Naive B cell (primary cell): Measurements from ENCODE around the gene HTRA3. TPM values are rescaled to one million over a fixed set of nuclear protein-coding genes. Genes with fewer than 3 reads are reported as not detected.

ENCODE experiments used
- ATAC-seq, 2 donors: fragments of 150-1000 bp; cut with Tn5 transposase; 2 replicates each; pipeline ENCODE4 v1.10.0; 2021; ENCODE audit warnings: low read depth in 2 of 2, mild to moderate bottlenecking in 2 of 2, moderate library complexity in 2 of 2
- DNase-seq: peaks from one replicate; pipeline ENCODE4 v3.0.0; 2022
- H3K27ac Mint-ChIP-seq, 6 donors: one replicate each; pipeline ENCODE4 v1.8.0; 2020 to 2022; ENCODE audit warnings: mild to moderate bottlenecking in 6 of 6, mixed read lengths in 6 of 6, moderate library complexity in 5 of 6, inconsistent platforms in 2 of 6
- H3K27me3 Mint-ChIP-seq, 3 donors: one replicate each; pipeline ENCODE4 v1.8.0; 2021 to 2022; ENCODE audit warnings: mixed read lengths in 3 of 3, mild to moderate bottlenecking in 1 of 3
- H3K36me3 Mint-ChIP-seq, 2 donors: one replicate each; pipeline ENCODE4 v1.8.0; 2020 to 2022; ENCODE audit warnings: mixed read lengths in 2 of 2, inconsistent platforms in 1 of 2, mild to moderate bottlenecking in 1 of 2
- H3K4me1 Mint-ChIP-seq, 3 donors: one replicate each; pipeline ENCODE4 v1.8.0; 2020 to 2022; ENCODE audit warnings: mixed read lengths in 3 of 3, inconsistent platforms in 1 of 3, mild to moderate bottlenecking in 1 of 3, moderate library complexity in 1 of 3
- H3K4me3 Mint-ChIP-seq, 8 donors: one replicate each; pipeline ENCODE4 v1.8.0; 2020 to 2022; ENCODE audit warnings: mild to moderate bottlenecking in 8 of 8, mixed read lengths in 8 of 8, moderate library complexity in 8 of 8, inconsistent platforms in 2 of 8
- H3K9me3 Mint-ChIP-seq, 7 donors: one replicate each; pipeline ENCODE4 v1.8.0; 2020 to 2022; ENCODE audit warnings: mixed read lengths in 7 of 7, mild to moderate bottlenecking in 5 of 7, inconsistent platforms in 2 of 7, moderate library complexity in 1 of 7
- polyA plus RNA-seq, 6 donors: library from polyadenylated mRNA; unstranded; fragments of 300-500 nt; fragmentation: Illumina TruSeq; gene quantifications; one replicate each; pipeline ENCODE4 v1.2.3, GENCODE V29; 2021; ENCODE audit warnings: low read depth in 6 of 6

The HTRA3 gene
- polyA plus RNA-seq: not detected

DNA sequence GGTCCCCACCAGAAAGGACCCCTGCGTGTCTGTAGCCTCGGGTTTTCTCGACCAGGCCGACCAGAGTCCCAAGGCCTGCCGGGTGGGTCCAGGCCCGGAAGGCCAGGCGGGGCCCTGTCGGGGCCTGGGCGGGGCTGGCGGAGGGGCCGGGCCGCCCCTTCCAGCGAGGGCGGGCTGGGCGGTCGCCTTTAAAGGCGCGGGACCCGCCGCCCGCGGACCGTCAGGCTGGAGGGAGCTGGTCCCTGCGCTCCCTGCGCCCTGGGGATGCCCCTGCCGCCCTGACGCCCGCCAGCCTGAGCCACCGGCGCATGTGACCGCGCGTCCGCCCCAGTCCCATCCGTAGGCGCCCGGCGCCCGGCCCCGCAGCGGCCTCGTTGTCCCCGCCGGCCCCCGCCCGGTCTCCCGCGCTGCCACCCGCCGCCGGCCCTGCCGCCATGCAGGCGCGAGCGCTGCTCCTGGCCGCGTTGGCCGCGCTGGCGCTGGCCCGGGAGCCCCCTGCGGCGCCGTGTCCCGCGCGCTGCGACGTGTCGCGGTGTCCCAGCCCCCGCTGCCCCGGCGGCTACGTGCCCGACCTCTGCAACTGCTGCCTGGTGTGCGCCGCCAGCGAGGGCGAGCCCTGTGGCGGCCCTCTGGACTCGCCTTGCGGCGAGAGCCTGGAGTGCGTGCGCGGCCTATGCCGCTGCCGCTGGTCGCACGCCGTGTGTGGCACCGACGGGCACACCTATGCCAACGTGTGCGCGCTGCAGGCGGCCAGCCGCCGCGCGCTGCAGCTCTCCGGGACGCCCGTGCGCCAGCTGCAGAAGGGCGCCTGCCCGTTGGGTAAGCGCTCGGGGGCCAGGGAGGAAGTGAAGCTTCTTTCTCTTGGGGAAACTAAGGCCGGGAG is at the start of gene HTRA3:
Gene HTRA3, plus strand, starts transcription at position 220 of the 883 bp plus-strand sequence. Its CDS starts 215 bp downstream, at position 435.
- ATAC-seq (no peak), DNase-seq (no peak)
- Mint-ChIP-seq H3K27me3 (peaks cover 16 to 62% (median 47%) of the 10 kb centered on the region in 3 donors), H3K36me3 (no peaks in the 10 kb centered on the region), H3K27ac (no peak within 1 kb of the TSS), H3K4me3 (no peak within 1 kb of the TSS), H3K9me3 (peaks cover 0 to 1% (median 0%) of the 10 kb centered on the region in 7 donors), H3K4me1 (peaks cover 0 to 6% (median 0%) of the 10 kb centered on the region in 3 donors)

GRCh38 chr4:8220661-8221450 is 48.7 kb upstream of the HTRA3 start:
- Mint-ChIP-seq H3K27ac (peak overlapping the region in 4 of 6 donors; percentile 50 to 86 (median 74)), H3K36me3 (peaks cover 37 to 41% of the 10 kb centered on the region in 2 donors), H3K4me3 (no peak overlapping the region), H3K4me1 (peaks cover 9 to 28% (median 13%) of the 10 kb centered on the region in 3 donors), H3K9me3 (no peaks in the 10 kb centered on the region), H3K27me3 (no peaks in the 10 kb centered on the region)
- no peak for ATAC-seq
- no peak for DNase-seq

GRCh38 chr4:8221476-8221875 is 48.1 kb upstream of the HTRA3 start:
- Mint-ChIP-seq H3K36me3 (peaks cover 37 to 41% of the 10 kb centered on the region in 2 donors), H3K4me3 (no peak overlapping the region), H3K4me1 (peaks cover 9 to 28% (median 13%) of the 10 kb centered on the region in 3 donors), H3K27me3 (no peaks in the 10 kb centered on the region), H3K27ac (peak overlapping the region in 5 of 6 donors; percentile 10 to 79 (median 71)), H3K9me3 (no peaks in the 10 kb centered on the region)
- DNase-seq (no peak), ATAC-seq (peak; percentile 43 to 55)

DNA sequence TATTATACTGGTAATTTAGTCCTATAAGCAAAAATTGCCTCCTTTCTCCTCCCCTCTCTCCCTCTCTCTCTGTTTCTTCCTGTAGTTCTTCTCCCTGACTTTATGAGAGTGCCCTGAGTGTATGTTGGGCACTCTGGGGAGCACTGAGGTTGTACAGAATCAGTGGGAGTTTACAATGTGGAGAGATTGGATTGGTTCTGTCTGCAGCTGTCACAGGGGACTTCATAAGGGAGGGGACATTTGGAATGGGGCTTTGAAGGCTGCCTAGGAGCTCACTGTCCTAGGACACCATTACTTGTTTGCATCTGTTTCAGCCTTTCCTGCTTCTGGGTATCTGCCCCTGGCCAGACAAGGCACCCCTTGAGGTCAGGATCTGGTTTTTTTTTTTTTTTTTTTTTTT is 47.6 kb upstream of the HTRA3 start:
- Mint-ChIP-seq H3K36me3 (peaks cover 37 to 41% of the 10 kb centered on the region in 2 donors), H3K4me3 (peak overlapping the region in 1 of 8 donors; percentile 68), H3K9me3 (no peaks in the 10 kb centered on the region), H3K27me3 (no peaks in the 10 kb centered on the region), H3K4me1 (peaks cover 9 to 28% (median 13%) of the 10 kb centered on the region in 3 donors), H3K27ac (peak overlapping the region in 3 of 6 donors; percentile 50 to 79 (median 73))
- DNase-seq: no peak
- no peak for ATAC-seq

- H3K9me3 Mint-ChIP-seq: no peaks in the 10 kb centered on the region
- H3K4me1 Mint-ChIP-seq: peaks cover 9 to 28% (median 13%) of the 10 kb centered on the region in 3 donors
- H3K4me3 Mint-ChIP-seq: peak overlapping the region in 1 of 8 donors; percentile 24
- no peak for DNase-seq
- H3K27ac Mint-ChIP-seq: peak overlapping the region in 3 of 6 donors; percentile 4 to 73 (median 43)
- no peaks in the 10 kb centered on the region for H3K27me3 Mint-ChIP-seq
- peaks cover 37 to 41% of the 10 kb centered on the region in 2 donors for H3K36me3 Mint-ChIP-seq
- no peak for ATAC-seq
These were observed 46.8 kb upstream of the HTRA3 start for GRCh38 chr4:8222609-8223388.

DNA sequence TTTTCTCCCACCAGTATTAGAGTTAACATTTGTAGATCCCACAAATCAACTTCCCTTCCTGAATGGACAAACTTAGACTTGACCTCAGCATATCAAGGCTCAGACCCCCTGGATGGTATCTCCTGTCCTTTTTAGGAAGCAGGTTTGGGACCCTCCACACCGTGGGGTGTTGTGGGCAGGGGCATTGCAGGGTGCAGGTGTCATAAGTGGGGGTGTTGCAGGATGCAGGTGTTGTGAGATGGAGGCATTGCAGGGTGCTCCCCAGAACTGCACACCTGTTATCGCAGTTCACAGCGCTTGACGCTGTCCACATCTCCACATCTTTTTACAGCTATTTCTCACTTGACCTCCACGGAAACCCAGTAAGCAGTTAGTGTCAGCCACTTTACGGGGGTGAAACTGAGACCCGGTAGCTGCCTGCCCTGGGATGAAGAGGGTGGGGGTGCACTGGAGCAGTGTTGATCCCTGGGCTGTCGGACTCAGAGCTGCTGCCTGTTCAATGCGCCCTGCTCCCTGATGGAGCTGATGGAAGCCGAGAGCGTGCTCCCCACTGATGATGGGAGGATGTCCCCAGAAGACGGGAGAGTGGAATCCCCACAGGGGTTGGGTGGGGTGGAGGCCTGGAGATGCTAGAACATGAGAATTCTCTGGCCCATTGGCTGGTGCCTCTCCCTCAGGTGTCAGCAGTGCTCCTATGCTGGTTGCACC is 45.1 kb upstream of the HTRA3 start:
- Mint-ChIP-seq H3K4me3 (no peak overlapping the region), H3K27ac (peak overlapping the region in 2 of 6 donors; percentile 13 to 24), H3K4me1 (peaks cover 18 to 36% (median 23%) of the 10 kb centered on the region in 3 donors), H3K36me3 (peaks cover 37 to 41% of the 10 kb centered on the region in 2 donors), H3K9me3 (no peaks in the 10 kb centered on the region), H3K27me3 (no peaks in the 10 kb centered on the region)
- DNase-seq: no peak
- no peak for ATAC-seq

- no peaks in the 10 kb centered on the region for H3K9me3 Mint-ChIP-seq
- DNase-seq (no peak), ATAC-seq (no peak)
- H3K36me3 Mint-ChIP-seq: peaks cover 30 to 35% of the 10 kb centered on the region in 2 donors
- H3K4me3 Mint-ChIP-seq: peak overlapping the region in 1 of 8 donors; percentile 21
- H3K27me3 Mint-ChIP-seq: no peaks in the 10 kb centered on the region
- H3K4me1 Mint-ChIP-seq: peaks cover 19 to 36% (median 26%) of the 10 kb centered on the region in 3 donors
- H3K27ac Mint-ChIP-seq: peak overlapping the region in 2 of 6 donors; percentile 13 to 84
These were observed 44.5 kb upstream of the HTRA3 start for GRCh38 chr4:8224975-8225625.

DNA sequence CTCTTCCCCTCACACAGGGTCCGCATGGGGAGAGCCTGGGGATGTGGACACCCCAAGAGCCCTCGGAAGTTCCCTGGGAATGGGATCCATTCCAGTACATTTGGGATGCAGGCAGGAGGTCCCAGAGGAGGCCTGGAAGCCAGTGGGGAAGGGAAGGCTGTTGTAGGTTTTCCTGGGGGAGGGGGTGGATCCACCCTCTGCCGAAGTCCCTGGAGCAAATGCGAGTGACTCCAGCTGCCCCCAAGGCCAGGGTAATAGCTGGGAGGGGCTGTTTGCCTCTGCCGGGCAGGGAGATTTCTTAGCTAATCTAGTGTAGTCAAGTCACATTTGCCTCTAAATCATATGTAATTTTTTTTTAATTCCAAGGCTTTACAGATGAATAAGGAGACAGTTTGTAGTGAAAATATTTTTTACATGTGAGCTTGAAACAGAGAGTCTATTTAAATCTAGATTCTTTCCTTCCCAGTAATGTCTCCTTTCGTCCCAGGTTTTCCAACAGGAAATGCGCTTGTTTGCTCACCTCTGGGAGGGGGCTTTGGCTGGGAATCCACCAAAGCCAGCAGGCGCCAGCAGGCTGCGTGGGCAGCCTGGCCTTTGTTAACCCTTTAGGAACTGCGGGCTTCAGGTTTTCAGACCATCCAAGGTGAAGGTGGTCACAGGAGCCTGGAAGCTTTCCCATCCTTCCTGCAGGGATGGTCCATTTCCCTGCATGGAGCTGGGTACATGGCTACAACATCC is 43.7 kb upstream of the HTRA3 start:
- H3K4me1 Mint-ChIP-seq: peaks cover 24 to 36% (median 28%) of the 10 kb centered on the region in 3 donors
- no peak overlapping the region for H3K27ac Mint-ChIP-seq
- no peak for ATAC-seq

GRCh38 chr4:8227201-8227770 is 42.3 kb upstream of the HTRA3 start:
- no peak for DNase-seq
- Mint-ChIP-seq H3K27ac (no peak overlapping the region), H3K36me3 (peaks cover 15 to 20% of the 10 kb centered on the region in 2 donors), H3K9me3 (no peaks in the 10 kb centered on the region), H3K4me1 (peaks cover 23 to 34% (median 26%) of the 10 kb centered on the region in 3 donors), H3K27me3 (no peaks in the 10 kb centered on the region), H3K4me3 (peak overlapping the region in 1 of 8 donors; percentile 25)
- no peak for ATAC-seq

More for the DNA sequence above, 43.7 kb upstream of the HTRA3 start:
- Mint-ChIP-seq H3K36me3 (peaks cover 27 to 28% of the 10 kb centered on the region in 2 donors), H3K27me3 (no peaks in the 10 kb centered on the region), H3K4me3 (no peak overlapping the region), H3K9me3 (no peaks in the 10 kb centered on the region)
- DNase-seq: no peak

DNA sequence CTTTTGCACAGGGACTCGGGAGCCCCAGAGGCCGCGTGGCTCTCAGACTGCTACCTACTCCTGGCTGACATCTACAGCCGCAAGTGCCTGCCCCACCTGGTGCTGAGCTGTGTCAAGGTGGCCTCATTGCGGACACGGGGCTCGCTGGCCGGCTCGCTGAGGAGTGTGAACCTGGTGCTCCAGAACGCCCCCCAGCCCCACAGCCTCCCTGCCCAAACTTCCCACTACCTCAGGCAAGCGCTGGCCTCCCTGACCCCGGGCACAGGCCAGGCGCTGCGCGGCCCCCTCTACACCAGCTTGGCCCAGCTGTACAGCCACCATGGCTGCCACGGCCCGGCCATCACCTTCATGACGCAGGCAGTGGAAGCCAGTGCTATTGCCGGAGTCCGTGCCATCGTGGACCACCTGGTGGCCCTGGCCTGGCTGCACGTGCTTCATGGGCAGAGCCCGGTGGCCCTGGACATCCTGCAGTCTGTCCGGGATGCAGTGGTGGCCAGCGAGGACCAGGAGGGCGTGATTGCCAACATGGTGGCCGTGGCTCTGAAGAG is 41.7 kb upstream of the HTRA3 start:
- Mint-ChIP-seq H3K27me3 (no peaks in the 10 kb centered on the region), H3K4me3 (no peak overlapping the region), H3K36me3 (peaks cover 15 to 20% of the 10 kb centered on the region in 2 donors), H3K9me3 (no peaks in the 10 kb centered on the region), H3K27ac (peak overlapping the region in 2 of 6 donors; percentile 36 to 93), H3K4me1 (peaks cover 23 to 29% (median 26%) of the 10 kb centered on the region in 3 donors)
- ATAC-seq (no peak), DNase-seq (no peak)
